HepG2 (cell line): ENCODE measurements around the gene OBSL1.

Source experiments
- FOXK2 ChIP-seq: fragments of 450-650 bp; IDR thresholded peaks from 2 replicates; pipeline ENCODE4 v1.6.1; 2016
- MEIS2 ChIP-seq: sonication (generic); formaldehyde crosslinking; IDR thresholded peaks from 2 replicates; pipeline ENCODE4 v1.9.0; 2021; ENCODE audit warnings: mild to moderate bottlenecking, missing genetic modification reagents
- MTA3 ChIP-seq: sonication (generic); formaldehyde crosslinking; IDR thresholded peaks from 2 replicates; pipeline ENCODE4 v1.4.0; 2020; ENCODE audit warnings: missing genetic modification reagents
- POLR2A ChIP-seq, 2 experiments: IDR thresholded peaks; 2 replicates each; pipeline ENCODE4 v1.6.1; 2011; ENCODE audit warnings: low read depth in 2 of 2, low read length in 2 of 2, mild to moderate bottlenecking in 1 of 2, moderate library complexity in 1 of 2; ENCODE audit not compliant: insufficient read depth in 1 of 2
- POLR2G ChIP-seq: fragments of 200-400 bp; formaldehyde crosslinking; IDR thresholded peaks from 2 replicates; pipeline ENCODE4 v1.6.1; 2018; ENCODE audit warnings: mild to moderate bottlenecking, low read depth, low read length, moderate library complexity
- RFX5 ChIP-seq: IDR thresholded peaks from 2 replicates; pipeline ENCODE4 v1.6.1; 2011; ENCODE audit warnings: low read depth, low read length, improper control_type of control experiment
- RNF2 ChIP-seq: fragments of 450-650 bp; conservative IDR thresholded peaks from 2 replicates; pipeline ENCODE4 v1.6.1; 2016; ENCODE audit warnings: low read depth
- ZMYM4 ChIP-seq: sonication (generic); formaldehyde crosslinking; IDR thresholded peaks from 2 replicates; pipeline ENCODE4 v1.8.1; 2023; ENCODE audit warnings: mild to moderate bottlenecking, missing genetic modification reagents

GRCh38 chr2:219515874-219516629 is 55.3 kb downstream of the OBSL1 start:
- TF ChIP-seq POLR2G (no peak), POLR2A (IDR thresholded peaks at IDR 0.05; ENCODE audit: insufficient read depth in 1 of 2, low read depth in 2 of 2, low read length in 2 of 2) (no peak), FOXK2 (no peak), ZMYM4 (no peak), MTA3 (no peak), MEIS2 (CRISPR knock-in tag) (no peak), RNF2 (no peak), RFX5 (no peak)
